ENCODE measurements around the gene RAD51B.

DNA sequence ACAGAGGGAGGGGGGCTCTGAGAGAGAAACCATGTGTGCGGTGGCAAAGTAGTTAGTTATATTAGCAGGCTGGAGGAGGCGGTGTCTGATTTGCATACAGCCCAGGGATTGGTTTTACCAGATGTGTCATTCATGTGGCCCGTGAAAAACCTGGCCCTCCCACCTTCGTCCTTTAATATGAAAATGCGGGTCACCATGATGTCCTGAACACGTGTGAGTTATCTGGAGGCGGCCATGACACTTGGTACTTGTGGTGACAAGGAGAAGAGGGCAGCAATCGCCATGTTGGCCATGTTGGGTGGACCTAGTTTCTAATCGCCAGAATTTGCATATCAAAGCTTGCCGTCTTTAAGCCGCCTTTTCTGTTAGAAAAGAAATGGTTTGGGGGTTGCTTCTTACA lies 108.8 kb downstream of the RAD51B start:
- TF ChIP-seq YY1 (IDR thresholded peaks at IDR 0.05; ENCODE audit: insufficient read depth, insufficient read length) (no peak), ZNF274 (IDR thresholded peaks at IDR 0.05; ENCODE audit: low read depth, low read length) (no peak)
